H1 (cell line): ENCODE measurements around the gene HYLS1. TPM values are rescaled to one million over a fixed set of nuclear protein-coding genes. Genes with fewer than 3 reads are reported as not detected.

Experiments used
- ASH2L ChIP-seq: fragments of 200-600, 300-600 bp; sonication (generic); IDR thresholded peaks from one replicate; pipeline ENCODE4 v1.7.1; 2017; ENCODE audit warnings: low read length
- CHD7 ChIP-seq: fragments of 300-600 bp; sonication (generic); IDR thresholded peaks from 2 replicates; pipeline ENCODE4 v1.7.1; 2012; ENCODE audit warnings: low read length, moderate library complexity, mild to moderate bottlenecking, inconsistent platforms; ENCODE audit not compliant: insufficient replicate concordance
- CREB1 ChIP-seq: IDR thresholded peaks from 2 replicates; pipeline ENCODE4 v1.6.1; 2012; ENCODE audit warnings: inconsistent platforms
- E2F6 ChIP-seq: IDR thresholded peaks from 2 replicates; pipeline ENCODE4 v1.6.1; 2012; ENCODE audit warnings: inconsistent platforms
- GTF2F1 ChIP-seq: IDR thresholded peaks from 2 replicates; pipeline ENCODE4 v1.6.1; 2012; ENCODE audit warnings: low read depth, low read length, improper control_type of control experiment, borderline replicate concordance
- POLR2AphosphoS5 ChIP-seq: IDR thresholded peaks from 2 replicates; pipeline ENCODE4 v1.6.1; 2011; ENCODE audit warnings: low read depth, low read length
- RAD21 ChIP-seq, 2 experiments: IDR thresholded peaks in 1 of 2; conservative IDR thresholded peaks in 1 of 2; 2 replicates each; pipeline ENCODE4 v1.6.1; 2011; ENCODE audit warnings: low read depth in 2 of 2, low read length in 2 of 2, improper control_type of control experiment in 1 of 2, inconsistent platforms in 1 of 2, mild to moderate bottlenecking in 1 of 2, moderate library complexity in 1 of 2
- SRF ChIP-seq: IDR thresholded peaks from 2 replicates; pipeline ENCODE4 v1.6.1; 2011; ENCODE audit warnings: mild to moderate bottlenecking, low read depth, low read length, moderate library complexity
- TAF7 ChIP-seq: optimal IDR thresholded peaks from 2 replicates; pipeline ENCODE3; 2011; ENCODE audit warnings: low read depth, mild to moderate bottlenecking, inconsistent platforms, low read length, moderate library complexity, borderline replicate concordance
- polyA plus RNA-seq, 7 experiments: library from polyadenylated mRNA; depleted of rRNA in 3 of 7; stranded (reverse) in 5 of 7; unstranded in 2 of 7; fragments of >200 nt in 5 of 7; fragments of 200-250 nt in 2 of 7; gene quantifications; 1 replicate in 5 of 7; 2 replicates in 1 of 7; 4 replicates in 1 of 7; pipeline versions ENCODE4 v1.2.1 to v1.2.3, GENCODE V29; 2011 to 2013; ENCODE audit warnings: missing spikeins in 2 of 7, mixed read lengths in 2 of 7
- total RNA-seq: library from RNA; stranded (reverse); fragmentation: NEBNext Ultra II Directional; extraction: Animal tissue kit (Norgen Biotek cat#: 25700); gene quantifications from 2 replicates; pipeline ENCODE4 v1.2.1, GENCODE V29; 2021

The HYLS1 gene
- total and polyA plus RNA-seq, 2 of the 8 experiments (the other 6 are each of a cell fraction or from before 2014, with no cell fraction given): 5.1 to 11.6 TPM

GRCh38 chr11:125947419-125948277, 60.2 kb downstream of the HYLS1 start (continued):
- no peak for TF ChIP-seq CHD7
- TF ChIP-seq CREB1: no peak
- no peak for TF ChIP-seq RAD21 (IDR thresholded peaks at IDR 0.05 in 1 of 2, conservative IDR thresholded peaks at IDR 0.05 in 1 of 2; ENCODE audit: low read depth in 2 of 2, low read length in 2 of 2)
- TF ChIP-seq GTF2F1: no peak
- no peak for TF ChIP-seq POLR2AphosphoS5
- no peak for TF ChIP-seq ASH2L
- no peak for TF ChIP-seq SRF
- no peak for TF ChIP-seq E2F6
- TF ChIP-seq TAF7: no peak
